ENCODE measurements around the gene EXOSC5.
A peak's percentile ranks its signal among the peaks of the same experiment; 100 is the strongest.
"Not testable (repeated sequence)": the region's sequence is repeated elsewhere in the genome, so short reads cannot be mapped to it uniquely, and the experiment has no call there.

Gene EXOSC5

DNA sequence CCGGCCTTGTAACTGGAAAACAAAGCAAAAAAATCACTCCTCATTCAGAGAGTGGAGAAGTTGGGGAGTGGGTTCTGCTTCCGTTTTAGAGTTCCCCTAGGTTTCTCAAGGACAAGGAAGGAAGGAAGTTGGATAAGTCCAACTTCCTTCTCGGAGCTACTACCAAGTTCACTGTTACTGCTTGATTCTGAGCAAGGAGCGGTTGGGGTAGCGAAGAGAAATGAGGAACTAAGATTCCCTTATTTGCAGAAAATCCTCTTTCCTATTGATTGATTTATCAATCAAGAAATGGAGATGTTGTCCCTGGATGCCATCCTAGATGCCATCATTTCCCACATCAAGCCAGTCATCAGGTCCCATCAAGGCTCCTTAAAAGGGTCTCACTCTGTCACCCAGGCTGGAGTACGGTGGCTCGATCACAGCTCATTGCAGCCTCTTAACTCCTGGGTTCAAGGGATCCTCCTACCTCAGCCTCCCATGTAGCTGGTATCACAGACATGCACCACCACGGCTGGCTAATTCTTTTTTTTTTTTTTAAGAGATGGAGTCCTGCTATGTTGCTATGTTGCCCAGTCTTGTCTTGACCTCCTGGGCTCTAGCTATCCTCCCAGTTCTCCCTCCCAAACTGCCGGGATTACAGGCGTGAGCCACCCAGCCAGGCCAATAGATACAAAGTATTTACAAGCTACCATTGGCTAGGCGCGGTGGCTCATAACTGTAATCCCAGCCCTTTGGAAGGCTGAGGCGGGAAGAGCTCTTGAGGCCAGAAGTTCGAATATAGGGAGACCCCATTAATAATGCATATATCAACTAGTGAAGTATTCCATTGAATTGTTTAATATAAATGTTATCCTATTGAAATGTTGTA lies 32.4 kb downstream of the EXOSC5 start:
- no peak for DNase-seq

DNA sequence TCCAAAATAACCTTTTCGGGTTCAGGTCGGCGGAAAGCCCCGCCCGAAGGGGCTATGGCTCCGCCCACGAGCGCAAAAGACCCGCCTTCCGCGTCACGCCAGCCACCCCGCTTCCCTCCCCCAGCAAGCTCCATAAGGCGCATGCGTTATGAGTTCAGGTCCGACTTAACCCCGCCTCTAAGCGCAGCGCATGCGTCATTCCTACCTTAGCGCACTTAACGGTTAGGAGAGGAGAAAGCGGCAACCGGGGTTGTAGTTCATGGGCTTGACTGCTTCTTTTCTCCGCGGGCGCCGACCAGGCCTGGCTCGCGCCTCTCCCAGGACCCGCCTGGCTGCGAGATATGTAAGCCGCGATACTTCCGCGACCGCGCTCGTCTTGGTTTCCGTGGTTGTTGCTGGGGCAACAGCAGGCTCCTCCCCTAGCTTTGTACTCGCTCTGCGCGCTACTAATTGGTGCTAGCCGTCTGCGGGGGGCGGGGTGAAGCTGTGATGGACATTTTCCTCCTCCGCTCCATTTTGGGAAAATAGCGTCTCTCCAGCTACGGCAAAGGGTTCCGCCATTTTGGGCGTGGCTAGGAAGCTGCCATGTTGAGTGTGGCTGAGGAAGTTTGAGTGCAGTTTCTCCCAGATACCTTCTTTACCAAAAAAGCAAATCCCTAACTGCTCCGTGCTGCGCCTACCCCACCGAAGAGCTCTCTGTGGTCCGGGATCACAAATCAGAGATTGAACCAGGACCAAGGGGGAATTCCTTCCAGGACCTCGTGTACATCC lies 33.2 kb downstream of the EXOSC5 start, which contains the start of gene B9D2:
Gene B9D2, minus strand, starts transcription at position 397 of the 771 bp plus-strand sequence. CDS start 630 bp downstream, outside the sequence.
- DNase-seq: peak; percentile 95

GRCh38 chr19:41363371-41363752 lies 33.8 kb downstream of the EXOSC5 start:
- no peak for DNase-seq

DNA sequence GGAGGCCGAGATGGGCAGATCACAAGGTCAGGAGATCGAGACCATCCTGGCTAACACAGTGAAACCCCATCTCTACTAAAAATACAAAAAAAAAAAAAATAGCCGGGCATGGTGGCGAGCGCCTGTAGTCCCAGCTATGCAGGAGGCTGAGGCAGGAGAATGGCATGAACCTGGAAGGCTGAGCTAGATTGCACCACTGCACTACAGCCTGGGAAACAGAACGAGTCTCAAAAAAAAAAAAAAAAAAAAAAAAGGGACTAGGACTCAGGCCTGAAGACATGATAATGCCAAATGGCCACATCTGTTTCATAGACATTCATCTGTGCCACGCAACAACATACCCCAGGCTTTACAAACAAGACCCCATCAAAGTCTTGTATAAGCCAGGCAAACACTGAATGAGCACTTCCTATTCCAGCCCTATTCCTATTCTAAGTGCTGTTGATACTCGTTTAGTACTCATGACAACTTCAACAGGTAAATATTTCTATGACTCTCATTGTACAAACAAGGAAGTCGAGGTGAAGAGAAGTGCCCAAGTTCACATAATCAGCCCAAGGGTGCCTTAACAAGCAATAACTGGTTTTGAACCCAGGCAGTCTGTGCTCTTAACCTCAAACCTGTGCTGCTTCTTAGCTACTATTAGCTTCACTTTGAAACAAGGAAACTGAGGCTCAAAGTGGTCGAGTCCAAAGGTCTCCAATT lies 34.9 kb downstream of the EXOSC5 start:
- DNase-seq: no peak

DNA sequence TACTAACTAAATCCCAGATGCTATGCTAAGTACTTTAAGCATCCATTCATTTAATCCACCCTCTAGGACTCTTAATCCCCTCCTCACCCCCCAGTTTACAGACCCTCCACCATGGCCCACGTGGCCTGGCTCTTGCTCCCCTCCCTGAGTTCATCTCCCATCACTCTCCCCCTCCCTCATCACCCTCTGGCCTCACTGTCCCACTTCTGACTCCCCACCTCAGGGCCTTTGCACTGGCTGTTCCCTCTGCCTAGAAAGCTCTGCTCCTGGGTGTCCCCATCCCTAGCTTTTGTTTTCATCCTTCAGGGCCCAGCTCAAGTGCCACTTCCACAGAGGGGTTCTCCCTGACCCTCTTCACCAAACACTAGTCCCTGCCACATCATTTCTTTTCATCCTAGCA lies 37.4 kb downstream of the EXOSC5 start:
- no peak for DNase-seq

DNA sequence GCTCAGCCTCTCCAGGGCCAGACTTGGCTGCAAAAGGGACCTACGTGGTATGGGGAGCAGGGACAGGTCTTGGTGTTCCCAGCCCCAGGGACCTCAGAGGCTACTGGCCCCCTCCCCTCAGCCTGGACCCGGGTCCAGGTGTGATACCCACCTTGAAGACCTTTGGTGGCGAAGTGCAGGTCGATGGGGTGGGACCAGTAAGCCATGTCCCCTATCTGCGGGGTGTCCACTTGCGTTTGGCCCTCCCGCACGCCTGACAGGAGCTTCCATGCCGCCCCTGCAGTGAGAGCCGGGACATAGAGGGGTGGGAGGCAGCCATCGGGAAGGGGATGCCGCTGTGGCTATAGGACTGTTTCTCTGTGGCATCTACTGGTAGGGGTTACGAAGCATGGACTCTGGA lies 39.4 kb downstream of the EXOSC5 start:
- no peak for DNase-seq

- DNase-seq: no peak
Measured at GRCh38 chr19:41356984-41357739, 40.0 kb downstream of the EXOSC5 start.

GRCh38 chr19:41355802-41356201 lies 41.4 kb downstream of the EXOSC5 start:
- DNase-seq: no peak

- DNase-seq: no peak
Measured at GRCh38 chr19:41355035-41355434, 42.1 kb downstream of the EXOSC5 start.

GRCh38 chr19:41354343-41354953 lies 42.7 kb downstream of the EXOSC5 start:
- no peak for DNase-seq

DNA sequence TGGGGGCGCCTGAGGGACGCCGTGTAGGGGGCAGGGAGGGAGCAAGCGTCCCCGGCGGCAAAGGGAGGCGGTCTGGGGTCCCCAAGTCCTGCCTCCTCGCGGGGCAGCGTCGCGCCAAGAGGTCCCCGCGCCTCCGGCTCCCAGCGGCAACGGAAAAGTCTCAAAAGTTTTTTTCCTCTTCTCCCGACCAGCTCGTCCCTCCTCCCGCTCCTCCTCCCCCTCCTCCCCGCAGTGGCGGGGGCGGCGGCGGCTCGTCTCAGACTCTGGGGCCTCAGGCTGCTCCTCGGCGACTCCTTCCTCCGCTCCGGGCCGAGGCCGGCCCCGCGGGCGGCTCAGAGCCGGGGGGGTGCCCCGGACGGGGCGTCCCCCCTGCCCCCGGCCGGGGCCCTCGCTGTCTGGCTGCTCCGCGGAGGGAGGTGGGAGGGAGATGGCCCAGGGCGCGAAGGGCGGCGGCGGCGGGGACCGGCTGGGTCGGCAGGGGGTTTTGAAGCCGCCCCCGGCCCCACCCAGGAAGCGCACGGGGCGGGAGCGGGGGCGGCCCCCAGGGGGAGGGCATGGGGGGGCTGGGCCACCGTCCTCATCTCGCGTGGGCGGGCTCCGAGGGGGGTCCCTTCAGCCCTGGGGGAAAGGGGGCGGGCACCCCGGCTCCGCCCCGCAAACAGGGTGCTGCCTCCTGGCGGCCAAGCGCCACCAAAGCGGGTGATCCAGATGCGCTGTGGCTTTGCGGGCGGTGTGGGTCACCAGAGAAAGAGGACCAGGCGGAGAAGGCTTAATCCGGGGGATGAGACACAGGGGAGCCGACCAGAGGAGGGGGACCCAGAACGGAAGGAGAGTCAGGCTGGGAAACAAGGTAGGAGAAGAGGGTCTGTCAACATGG lies 43.5 kb downstream of the EXOSC5 start, which contains the start of gene TGFB1:
Gene TGFB1, minus strand, starts transcription at position 457 of the 877 bp plus-strand sequence. CDS start 878 bp downstream, outside the sequence.
- peak; percentile 92 for DNase-seq

- peak; percentile 60 for DNase-seq
Measured at GRCh38 chr19:41352609-41353465, 44.3 kb downstream of the EXOSC5 start.

- no peak for DNase-seq
Measured at GRCh38 chr19:41352279-41352608, 44.9 kb downstream of the EXOSC5 start.

DNA sequence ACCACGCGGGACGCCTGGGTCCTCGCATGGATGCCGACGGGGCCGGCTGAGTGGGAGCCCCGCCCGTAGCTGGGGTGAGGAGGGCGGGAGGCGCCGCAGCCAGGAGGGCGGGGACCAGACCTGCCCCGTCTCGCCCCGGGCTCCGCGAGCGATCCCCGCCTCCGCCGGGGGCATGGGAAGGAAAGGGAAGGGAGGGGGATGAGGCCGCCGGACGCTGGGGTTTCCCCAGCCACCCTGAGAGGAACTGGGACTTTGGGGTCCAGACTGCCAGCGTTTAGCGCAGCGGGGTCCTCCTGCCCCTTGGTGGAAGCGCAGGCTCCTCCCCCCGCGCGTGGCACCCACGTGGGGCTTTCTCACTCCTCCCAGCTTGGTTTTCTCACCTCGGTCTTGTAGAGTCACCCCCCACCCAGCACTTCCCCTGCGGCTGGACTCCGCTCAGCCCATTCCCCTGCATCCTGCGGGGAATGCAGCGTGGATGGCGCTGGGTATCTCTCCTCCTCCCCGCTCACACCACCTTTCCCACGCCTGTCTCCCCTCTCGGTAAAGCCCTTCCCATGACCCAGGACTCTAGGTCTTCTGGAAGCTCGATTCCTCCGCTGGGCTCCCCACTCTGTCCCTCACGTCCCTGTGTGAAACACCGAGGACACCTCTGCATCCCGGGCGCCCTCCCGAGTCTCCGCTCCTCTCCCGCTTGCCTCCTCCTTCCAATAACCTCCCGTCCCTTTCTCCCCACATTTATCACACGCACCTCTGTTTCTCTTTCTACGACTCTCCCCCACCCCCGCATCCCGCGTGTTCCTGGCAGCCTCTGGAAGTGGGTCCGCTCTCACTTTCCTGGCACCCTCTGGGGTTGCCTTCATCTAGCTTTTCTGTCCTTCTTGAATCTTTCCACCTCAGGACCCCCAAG lies 45.6 kb downstream of the EXOSC5 start:
- peak; percentile 77 for DNase-seq

DNA sequence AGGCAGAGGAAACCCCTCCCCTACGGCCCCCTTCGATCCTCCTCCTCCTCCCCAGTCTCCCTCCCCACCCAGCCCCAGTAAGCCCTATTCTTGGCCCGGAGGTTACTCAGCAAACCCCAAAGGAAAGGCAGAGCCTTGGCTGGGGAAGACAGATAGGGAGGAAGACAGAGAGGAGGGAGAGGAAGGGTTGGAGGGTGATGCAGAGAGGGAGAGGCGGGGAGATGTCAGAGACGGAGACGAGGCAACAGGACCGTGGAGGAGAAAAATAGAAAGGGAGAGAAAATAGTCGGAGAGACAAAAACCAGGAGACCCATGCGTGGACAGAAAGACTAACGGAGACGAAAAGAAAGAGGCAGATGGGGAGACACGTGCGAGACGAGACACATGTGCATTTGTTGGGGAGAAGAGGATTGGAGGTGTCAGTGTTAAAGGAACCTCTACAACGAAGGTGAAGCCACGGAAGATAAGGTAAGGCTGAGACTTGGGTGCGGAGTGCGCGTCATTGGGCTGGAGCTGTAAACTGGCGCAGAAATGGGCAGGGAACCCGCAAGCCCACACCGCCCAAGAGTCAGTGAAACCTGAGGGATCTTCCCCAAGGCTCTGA lies 46.3 kb downstream of the EXOSC5 start:
- DNase-seq: no peak

- not testable (repeated sequence) for DNase-seq
Measured at GRCh38 chr19:41346916-41347315, 50.2 kb downstream of the EXOSC5 start.

GRCh38 chr19:41344162-41344561 lies 53.0 kb downstream of the EXOSC5 start:
- no peak for DNase-seq

Measured in effector CD8-positive, alpha-beta T cell (primary cell).